Activated naive CD8-positive, alpha-beta T cell (primary cell): ENCODE results near the gene STIM2.
A peak's percentile ranks its signal among the peaks of the same experiment; 100 is the strongest.
"Not testable (repeated sequence)": the region's sequence is repeated elsewhere in the genome, so short reads cannot be mapped to it uniquely, and the experiment has no call there.

ENCODE experiments used
- H3K27ac Mint-ChIP-seq: one replicate; pipeline ENCODE4 v1.8.0; 2021; ENCODE audit warnings: mixed read lengths
- H3K27me3 Mint-ChIP-seq: one replicate; pipeline ENCODE4 v1.8.0; 2021; ENCODE audit warnings: mixed read lengths
- H3K36me3 Mint-ChIP-seq: one replicate; pipeline ENCODE4 v1.8.0; 2021; ENCODE audit warnings: mixed read lengths
- H3K4me1 Mint-ChIP-seq: one replicate; pipeline ENCODE4 v1.8.0; 2021; ENCODE audit warnings: low read depth, mixed read lengths
- H3K4me3 Mint-ChIP-seq: one replicate; pipeline ENCODE4 v1.8.0; 2021; ENCODE audit warnings: mild to moderate bottlenecking, mixed read lengths
- H3K9me3 Mint-ChIP-seq: one replicate; pipeline ENCODE4 v1.8.0; 2021; ENCODE audit warnings: low read depth, mixed read lengths

The STIM2 gene

GRCh38 chr4:26892480-26893150 lies 32.0 kb downstream of the STIM2 start:
- peaks cover 68% of the 10 kb centered on the region for H3K4me1 Mint-ChIP-seq
- peak overlapping the region; percentile 18 for H3K27ac Mint-ChIP-seq
- H3K4me3 Mint-ChIP-seq: no peak overlapping the region
- H3K36me3 Mint-ChIP-seq: peaks cover 12% of the 10 kb centered on the region
- H3K27me3 Mint-ChIP-seq: no peaks in the 10 kb centered on the region
- no peaks in the 10 kb centered on the region for H3K9me3 Mint-ChIP-seq

DNA sequence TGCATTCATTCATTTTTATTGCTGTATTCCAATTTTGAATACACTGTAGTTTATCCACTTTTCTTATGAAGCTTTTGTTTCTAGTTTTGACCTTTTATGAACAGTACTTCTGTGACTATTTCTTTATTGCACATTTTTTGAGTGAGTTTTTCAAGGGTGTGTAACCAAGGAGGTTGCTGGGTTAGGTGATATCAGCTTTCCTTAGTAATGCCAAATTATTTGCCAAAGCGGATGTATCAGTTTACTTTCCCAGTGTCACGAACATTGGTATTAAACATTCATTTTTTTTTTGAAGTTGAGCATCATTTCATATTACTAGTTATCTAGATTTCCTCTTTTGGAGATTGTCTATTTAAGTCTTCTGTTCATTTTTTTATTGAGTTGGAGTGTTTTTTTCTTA lies 32.9 kb downstream of the STIM2 start:
- Mint-ChIP-seq H3K4me1 (peaks cover 66% of the 10 kb centered on the region), H3K4me3 (no peak overlapping the region), H3K9me3 (no peaks in the 10 kb centered on the region), H3K27me3 (no peaks in the 10 kb centered on the region), H3K36me3 (peaks cover 12% of the 10 kb centered on the region), H3K27ac (peak overlapping the region; percentile 18)

- H3K27me3 Mint-ChIP-seq, H3K27ac Mint-ChIP-seq, H3K4me3 Mint-ChIP-seq, H3K9me3 Mint-ChIP-seq: not testable (repeated sequence)
- Mint-ChIP-seq H3K4me1 (peaks cover 65% of the 10 kb centered on the region), H3K36me3 (peaks cover 12% of the 10 kb centered on the region)
Observed at GRCh38 chr4:26894881-26895280, 34.2 kb downstream of the STIM2 start.

- no peaks in the 10 kb centered on the region for H3K27me3 Mint-ChIP-seq
- H3K36me3 Mint-ChIP-seq: peaks cover 10% of the 10 kb centered on the region
- H3K4me3 Mint-ChIP-seq: no peak overlapping the region
- no peaks in the 10 kb centered on the region for H3K9me3 Mint-ChIP-seq
- peaks cover 74% of the 10 kb centered on the region for H3K4me1 Mint-ChIP-seq
- peak overlapping the region; percentile 46 for H3K27ac Mint-ChIP-seq
Observed at GRCh38 chr4:26896636-26897035, 36.0 kb downstream of the STIM2 start.

- no peaks in the 10 kb centered on the region for H3K9me3 Mint-ChIP-seq
- H3K4me3 Mint-ChIP-seq: no peak overlapping the region
- H3K36me3 Mint-ChIP-seq: peaks cover 11% of the 10 kb centered on the region
- H3K27ac Mint-ChIP-seq: no peak overlapping the region
- no peaks in the 10 kb centered on the region for H3K27me3 Mint-ChIP-seq
- H3K4me1 Mint-ChIP-seq: peaks cover 78% of the 10 kb centered on the region
Observed at GRCh38 chr4:26899991-26900390, 39.4 kb downstream of the STIM2 start.

GRCh38 chr4:26900765-26901164 lies 40.1 kb downstream of the STIM2 start:
- Mint-ChIP-seq H3K9me3 (no peaks in the 10 kb centered on the region), H3K27ac (peak overlapping the region; percentile 25), H3K27me3 (no peaks in the 10 kb centered on the region), H3K4me1 (peaks cover 79% of the 10 kb centered on the region), H3K36me3 (peaks cover 11% of the 10 kb centered on the region), H3K4me3 (no peak overlapping the region)

GRCh38 chr4:26905172-26905571 lies 44.5 kb downstream of the STIM2 start:
- peak overlapping the region; percentile 1 for H3K27ac Mint-ChIP-seq
- peak overlapping the region; percentile 14 for H3K4me3 Mint-ChIP-seq

DNA sequence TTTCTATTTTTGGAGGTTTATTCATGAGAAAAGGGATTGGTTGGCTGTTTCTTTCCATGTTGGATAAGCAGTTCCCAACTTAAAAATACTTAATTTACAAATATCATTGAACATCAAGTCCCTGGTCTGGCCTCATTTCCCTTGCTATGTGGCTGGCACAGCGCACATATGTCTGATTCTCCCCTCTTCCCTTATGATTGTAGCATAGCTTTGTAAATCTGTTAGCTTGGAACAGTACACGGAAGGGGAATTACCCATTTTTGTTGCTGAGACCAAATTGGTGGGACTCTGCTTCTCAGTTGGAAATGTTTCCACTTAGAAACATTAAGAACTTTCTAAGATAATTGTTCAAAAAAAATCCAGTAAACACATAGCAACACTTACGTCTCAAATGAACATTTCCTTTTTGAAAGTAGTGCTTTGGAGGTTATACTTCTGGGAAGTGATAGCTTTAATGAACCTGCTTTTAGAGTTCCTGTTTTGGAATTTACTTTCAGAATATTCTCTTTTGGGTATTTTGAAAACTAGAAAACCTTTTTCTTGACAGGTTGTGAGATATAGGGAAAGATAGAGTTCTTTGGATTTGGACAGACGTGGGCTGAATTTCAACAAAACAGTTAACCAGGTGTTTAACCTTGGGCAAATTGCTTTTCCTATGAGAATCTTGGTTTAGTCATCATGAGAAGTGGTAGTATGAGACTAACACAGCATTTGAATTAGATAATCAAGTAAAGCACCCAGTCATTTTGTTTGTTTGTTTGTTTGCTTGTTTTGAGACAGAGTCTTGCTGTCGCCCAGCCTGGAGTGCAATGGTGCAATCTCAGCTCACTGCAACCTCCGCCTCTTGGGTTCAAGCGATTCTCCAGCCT lies 47.3 kb downstream of the STIM2 start:
- Mint-ChIP-seq H3K4me1 (peaks cover 81% of the 10 kb centered on the region), H3K9me3 (no peaks in the 10 kb centered on the region), H3K27ac (peak overlapping the region; percentile 54), H3K27me3 (no peaks in the 10 kb centered on the region), H3K4me3 (peak overlapping the region; percentile 42), H3K36me3 (peaks cover 8% of the 10 kb centered on the region)

More at GRCh38 chr4:26905172-26905571, 44.5 kb downstream of the STIM2 start:
- Mint-ChIP-seq H3K9me3 (no peaks in the 10 kb centered on the region), H3K36me3 (peaks cover 8% of the 10 kb centered on the region), H3K4me1 (peaks cover 81% of the 10 kb centered on the region), H3K27me3 (no peaks in the 10 kb centered on the region)

- Mint-ChIP-seq H3K4me3 (no peak overlapping the region), H3K27me3 (no peaks in the 10 kb centered on the region), H3K36me3 (peaks cover 4% of the 10 kb centered on the region), H3K9me3 (no peaks in the 10 kb centered on the region), H3K27ac (no peak overlapping the region), H3K4me1 (peaks cover 77% of the 10 kb centered on the region)
Observed at GRCh38 chr4:26909369-26909768, 48.7 kb downstream of the STIM2 start.

DNA sequence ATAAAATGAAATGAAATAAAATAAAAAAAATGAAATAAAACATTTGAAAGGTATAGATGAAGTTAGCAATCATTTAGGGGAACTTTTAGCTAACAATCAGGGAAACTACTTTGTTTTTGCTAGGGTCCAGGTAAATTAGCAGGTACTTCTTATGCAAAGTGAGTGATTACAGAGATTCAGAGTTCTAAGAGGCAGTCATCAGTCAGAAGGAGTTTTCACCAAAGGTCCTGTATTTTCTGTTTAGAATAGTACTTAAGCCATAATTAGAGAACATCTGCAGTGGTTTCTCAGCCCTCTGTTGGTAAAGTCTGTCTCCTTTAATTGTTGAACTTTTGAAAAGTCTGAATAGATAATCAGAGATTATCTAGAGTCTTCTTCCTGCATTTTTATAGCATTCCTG lies 50.6 kb downstream of the STIM2 start:
- Mint-ChIP-seq H3K36me3 (peaks cover 3% of the 10 kb centered on the region), H3K4me1 (peaks cover 80% of the 10 kb centered on the region), H3K9me3 (no peaks in the 10 kb centered on the region), H3K4me3 (no peak overlapping the region), H3K27ac (peak overlapping the region; percentile 17), H3K27me3 (no peaks in the 10 kb centered on the region)

DNA sequence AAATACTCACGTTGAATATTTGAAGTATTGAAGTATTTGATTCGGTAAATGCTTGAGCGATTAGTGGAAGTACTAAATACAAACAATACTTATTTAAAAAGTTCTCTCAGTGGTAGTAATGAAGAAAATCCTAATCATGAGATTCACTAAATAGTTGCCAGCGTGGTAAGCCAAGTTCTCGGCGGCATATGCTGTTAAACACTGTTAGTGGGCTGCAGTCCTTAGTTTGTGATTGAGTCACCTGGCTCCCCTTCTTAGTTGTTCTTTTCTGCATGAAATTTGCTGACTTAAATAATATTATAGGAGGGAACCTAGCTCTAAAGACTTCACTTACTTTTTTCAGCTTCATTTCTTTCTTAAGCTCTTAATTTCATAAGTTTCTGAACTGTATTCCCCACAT lies 51.4 kb downstream of the STIM2 start:
- H3K27me3 Mint-ChIP-seq: no peaks in the 10 kb centered on the region
- H3K9me3 Mint-ChIP-seq: no peaks in the 10 kb centered on the region
- no peak overlapping the region for H3K4me3 Mint-ChIP-seq
- peak overlapping the region; percentile 54 for H3K27ac Mint-ChIP-seq
- peaks cover 84% of the 10 kb centered on the region for H3K4me1 Mint-ChIP-seq
- peaks cover 3% of the 10 kb centered on the region for H3K36me3 Mint-ChIP-seq

GRCh38 chr4:26912810-26913209 lies 52.2 kb downstream of the STIM2 start:
- Mint-ChIP-seq H3K27ac (no peak overlapping the region), H3K4me3 (no peak overlapping the region), H3K27me3 (no peaks in the 10 kb centered on the region), H3K4me1 (peaks cover 82% of the 10 kb centered on the region), H3K36me3 (peaks cover 5% of the 10 kb centered on the region), H3K9me3 (no peaks in the 10 kb centered on the region)

DNA sequence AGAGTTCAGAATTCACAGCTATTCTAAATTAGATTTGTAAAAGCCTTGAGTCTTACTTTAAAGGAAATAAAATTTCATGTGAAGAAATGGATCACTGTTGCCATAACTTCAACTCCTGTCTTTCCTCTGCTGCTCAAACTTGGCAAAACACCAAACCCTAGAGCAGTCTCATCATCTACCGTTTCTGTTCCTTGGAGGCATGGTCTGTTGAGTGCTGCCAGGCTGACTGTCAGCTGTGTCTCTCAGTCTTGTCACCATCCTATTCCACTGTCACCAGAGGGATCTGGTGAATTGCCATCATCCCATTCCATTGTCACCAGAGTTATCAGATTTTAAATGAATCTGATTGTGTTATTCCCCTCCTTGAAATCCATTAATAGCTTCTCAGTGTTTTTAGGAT lies 55.6 kb downstream of the STIM2 start:
- Mint-ChIP-seq H3K4me1 (peaks cover 67% of the 10 kb centered on the region), H3K27me3 (no peaks in the 10 kb centered on the region), H3K9me3 (peaks cover 6% of the 10 kb centered on the region), H3K27ac (peak overlapping the region; percentile 72), H3K4me3 (peak overlapping the region; percentile 15), H3K36me3 (peaks cover 16% of the 10 kb centered on the region)

DNA sequence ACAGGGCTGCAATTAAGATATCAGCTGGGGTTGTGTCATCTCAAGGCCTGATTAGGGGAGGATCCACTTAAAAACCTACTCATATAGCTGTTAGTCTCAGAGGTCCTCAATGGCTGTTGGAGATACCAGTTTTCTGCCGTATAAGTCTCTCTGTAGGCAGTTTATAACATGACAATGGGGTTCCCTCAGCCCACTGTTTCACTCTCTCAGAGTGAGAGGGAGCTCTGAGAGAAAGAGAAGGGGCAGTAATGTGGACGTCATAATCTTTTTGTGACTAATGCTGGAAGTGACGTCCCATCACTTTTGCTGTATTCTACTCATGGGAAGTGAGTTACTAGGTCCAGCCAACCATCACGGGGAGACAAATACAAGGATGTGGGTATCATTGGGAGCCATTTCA lies 70.3 kb downstream of the STIM2 start:
- Mint-ChIP-seq H3K27me3 (no peaks in the 10 kb centered on the region), H3K4me1 (peaks cover 46% of the 10 kb centered on the region), H3K9me3 (no peaks in the 10 kb centered on the region), H3K4me3 (no peak overlapping the region), H3K36me3 (peaks cover 2% of the 10 kb centered on the region), H3K27ac (no peak overlapping the region)

GRCh38 chr4:26931451-26931850 lies 70.8 kb downstream of the STIM2 start:
- Mint-ChIP-seq H3K9me3 (no peaks in the 10 kb centered on the region), H3K4me1 (peaks cover 51% of the 10 kb centered on the region), H3K27me3 (no peaks in the 10 kb centered on the region), H3K27ac (no peak overlapping the region), H3K36me3 (peaks cover 2% of the 10 kb centered on the region), H3K4me3 (no peak overlapping the region)
